Measurements from ENCODE around the gene NRF1. TPM values are rescaled to one million over a fixed set of nuclear protein-coding genes. Genes with fewer than 3 reads are reported as not detected.
"Not testable (repeated sequence)": the region's sequence is repeated elsewhere in the genome, so short reads cannot be mapped to it uniquely, and the experiment has no call there.

NRF1 gene
- total and polyA plus RNA-seq, 9 donors = 11.5 to 33.5 (median 21.7) TPM

DNA sequence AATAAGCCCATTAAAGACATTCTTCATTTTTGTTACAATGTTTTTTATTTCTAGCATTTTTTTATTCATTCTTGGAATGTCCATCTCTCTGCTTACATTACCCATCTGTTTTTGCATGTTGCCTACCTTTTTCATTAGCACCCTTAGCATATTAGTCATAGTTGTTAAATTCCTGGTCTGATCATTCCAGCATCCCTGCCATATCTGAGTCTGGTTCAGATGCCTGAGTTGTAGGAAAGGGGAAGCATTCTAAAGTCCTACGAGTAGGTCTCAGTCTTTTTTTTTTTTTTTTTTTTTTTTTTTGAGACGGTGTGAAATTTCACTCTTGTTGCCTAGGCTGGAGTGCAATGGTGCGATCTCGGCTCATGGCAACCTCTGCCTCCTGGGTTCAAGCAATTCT, 19.7 kb upstream of the NRF1 start:
- H3K36me3 ChIP-seq = no peaks in the 10 kb centered on the region
- no peak for DNase-seq
- no peaks in the 10 kb centered on the region for H3K4me1 ChIP-seq (ENCODE audit: insufficient read depth)
- no peaks in the 10 kb centered on the region for H3K27me3 ChIP-seq
- intact Hi-C loops (cut with DNase I) = no loop called here
- 83 to 90% (median 86%) methylated on average over 4 of the region's 4 CpGs for WGBS, 3 donors
- no peak overlapping the region for H3K4me3 ChIP-seq
- H3K9me3 ChIP-seq = peaks cover 0 to 2% of the 10 kb centered on the region in 2 donors
- no peak for TF ChIP-seq EP300 (IDR thresholded peaks at IDR 0.05)
- no peak for TF ChIP-seq POLR2A (IDR thresholded peaks at IDR 0.05)
- TF ChIP-seq, protein P1, sequence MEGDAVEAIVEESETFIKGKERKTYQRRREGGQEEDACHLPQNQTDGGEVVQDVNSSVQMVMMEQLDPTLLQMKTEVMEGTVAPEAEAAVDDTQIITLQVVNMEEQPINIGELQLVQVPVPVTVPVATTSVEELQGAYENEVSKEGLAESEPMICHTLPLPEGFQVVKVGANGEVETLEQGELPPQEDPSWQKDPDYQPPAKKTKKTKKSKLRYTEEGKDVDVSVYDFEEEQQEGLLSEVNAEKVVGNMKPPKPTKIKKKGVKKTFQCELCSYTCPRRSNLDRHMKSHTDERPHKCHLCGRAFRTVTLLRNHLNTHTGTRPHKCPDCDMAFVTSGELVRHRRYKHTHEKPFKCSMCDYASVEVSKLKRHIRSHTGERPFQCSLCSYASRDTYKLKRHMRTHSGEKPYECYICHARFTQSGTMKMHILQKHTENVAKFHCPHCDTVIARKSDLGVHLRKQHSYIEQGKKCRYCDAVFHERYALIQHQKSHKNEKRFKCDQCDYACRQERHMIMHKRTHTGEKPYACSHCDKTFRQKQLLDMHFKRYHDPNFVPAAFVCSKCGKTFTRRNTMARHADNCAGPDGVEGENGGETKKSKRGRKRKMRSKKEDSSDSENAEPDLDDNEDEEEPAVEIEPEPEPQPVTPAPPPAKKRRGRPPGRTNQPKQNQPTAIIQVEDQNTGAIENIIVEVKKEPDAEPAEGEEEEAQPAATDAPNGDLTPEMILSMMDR (IDR thresholded peaks at IDR 0.05) = no peak
- H3K27ac ChIP-seq = no peak overlapping the region

DNA sequence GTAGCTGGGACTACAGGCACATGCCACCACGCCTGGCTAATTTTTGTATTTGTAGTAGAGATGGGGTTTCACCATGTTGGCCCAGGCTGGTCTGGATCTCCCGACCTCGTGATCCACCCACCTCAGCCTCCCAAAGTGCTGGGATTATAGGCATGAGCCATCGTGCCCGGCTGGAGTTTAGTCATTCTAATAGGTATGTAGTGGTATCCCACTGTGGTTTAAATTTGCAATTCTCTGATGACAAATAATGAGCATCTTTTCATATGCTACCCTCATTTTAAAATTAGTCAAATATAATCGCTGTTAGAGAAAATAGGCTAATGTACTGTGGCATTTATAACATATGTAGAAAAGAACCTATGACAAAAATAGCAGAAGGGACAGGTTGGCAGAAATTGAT, 15.1 kb upstream of the NRF1 start:
- H3K36me3 ChIP-seq; H3K4me3 ChIP-seq; DNase-seq; H3K27me3 ChIP-seq; H3K9me3 ChIP-seq; intact Hi-C loops (cut with DNase I); H3K4me1 ChIP-seq (ENCODE audit: insufficient read depth); H3K27ac ChIP-seq: not testable (repeated sequence)
- WGBS, 3 donors = 78 to 82% (median 78%) methylated on average over 6 of the region's 6 CpGs

DNA sequence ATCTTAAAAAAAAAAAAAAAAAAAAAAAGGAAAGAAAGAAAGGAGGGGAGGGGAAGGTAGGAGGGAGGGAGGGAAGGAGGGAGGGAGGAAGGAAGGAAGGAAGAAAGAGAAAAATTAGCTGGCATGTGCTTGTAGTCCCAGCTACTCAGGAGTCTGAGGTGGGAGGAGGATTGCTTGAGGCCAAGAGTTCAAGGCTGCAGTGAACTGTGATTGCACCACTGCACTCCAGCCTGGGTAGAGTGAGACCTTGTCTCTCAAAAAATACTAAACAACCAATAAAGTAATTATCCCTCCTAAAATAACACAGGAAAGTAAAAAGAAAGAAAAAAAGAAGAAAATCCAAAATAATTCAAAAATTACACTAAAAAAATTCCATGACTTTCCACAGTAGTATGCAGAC, 13.8 kb upstream of the NRF1 start:
- intact Hi-C loops (cut with DNase I) = no loop called here
- no peak overlapping the region for H3K27ac ChIP-seq
- no peaks in the 10 kb centered on the region for H3K9me3 ChIP-seq
- H3K36me3 ChIP-seq = no peaks in the 10 kb centered on the region
- H3K4me3 ChIP-seq = no peak overlapping the region
- no peaks in the 10 kb centered on the region for H3K4me1 ChIP-seq (ENCODE audit: insufficient read depth)
- TF ChIP-seq, protein P1 (IDR thresholded peaks at IDR 0.05) = no peak
- TF ChIP-seq POLR2A (IDR thresholded peaks at IDR 0.05) (no peak), EP300 (IDR thresholded peaks at IDR 0.05) (no peak)
- no peaks in the 10 kb centered on the region for H3K27me3 ChIP-seq
- DNase-seq = no peak

DNA sequence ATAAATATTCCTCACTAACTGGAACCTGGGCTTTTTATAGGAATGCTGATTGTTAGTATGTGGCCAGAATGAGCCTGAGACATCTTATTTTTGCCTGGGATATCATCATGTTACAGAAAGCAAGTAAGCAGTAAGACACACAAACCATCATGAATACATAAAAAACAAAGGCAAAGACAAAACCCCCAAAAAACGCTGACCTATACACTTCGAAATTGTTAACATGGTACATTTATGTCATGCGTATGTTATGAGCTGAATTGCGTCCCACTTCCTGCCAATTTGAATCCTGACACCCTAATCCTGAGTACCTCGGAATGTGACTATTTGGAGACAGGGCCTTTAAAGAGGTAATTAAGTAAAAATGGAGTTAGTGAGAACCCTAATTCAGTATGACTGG, 12.3 kb upstream of the NRF1 start:
- H3K36me3 ChIP-seq = no peaks in the 10 kb centered on the region
- no peak for TF ChIP-seq EP300 (IDR thresholded peaks at IDR 0.05)
- TF ChIP-seq POLR2A (IDR thresholded peaks at IDR 0.05) = no peak
- TF ChIP-seq, protein P1 (IDR thresholded peaks at IDR 0.05) = no peak
- WGBS, 3 donors = 85 to 88% (median 88%) methylated on average over 5 of the region's 5 CpGs
- no peaks in the 10 kb centered on the region for H3K4me1 ChIP-seq (ENCODE audit: insufficient read depth)
- no peak overlapping the region for H3K4me3 ChIP-seq
- no peak overlapping the region for H3K27ac ChIP-seq
- H3K27me3 ChIP-seq = no peaks in the 10 kb centered on the region
- no peaks in the 10 kb centered on the region for H3K9me3 ChIP-seq
- intact Hi-C loops (cut with DNase I) = no loop called here
- DNase-seq = no peak

DNA sequence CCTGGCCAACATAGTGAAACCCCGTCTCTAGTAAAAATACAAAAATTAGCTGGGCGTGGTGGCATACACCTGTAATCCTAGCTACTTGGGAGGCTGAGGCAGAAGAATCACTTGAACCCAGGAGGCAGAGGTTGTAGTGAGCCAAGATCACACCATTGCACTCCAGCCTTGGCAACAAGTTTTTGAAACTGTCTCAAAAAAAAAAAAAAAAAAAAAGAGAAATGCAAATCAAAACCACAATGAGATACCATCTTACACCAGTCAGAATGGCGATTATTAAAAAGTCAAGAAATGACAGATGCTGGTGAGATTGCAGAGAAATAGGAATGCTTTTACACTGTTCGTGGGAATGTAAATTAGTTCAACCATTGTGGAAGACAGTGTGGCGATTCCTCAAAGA, 7.9 kb upstream of the NRF1 start:
- H3K9me3 ChIP-seq; H3K27ac ChIP-seq; H3K27me3 ChIP-seq; H3K36me3 ChIP-seq; DNase-seq; intact Hi-C loops (cut with DNase I); H3K4me1 ChIP-seq (ENCODE audit: insufficient read depth); H3K4me3 ChIP-seq: not testable (repeated sequence)
- 70 to 71% (median 71%) methylated on average over 5 of the region's 5 CpGs for WGBS, 3 donors

DNA sequence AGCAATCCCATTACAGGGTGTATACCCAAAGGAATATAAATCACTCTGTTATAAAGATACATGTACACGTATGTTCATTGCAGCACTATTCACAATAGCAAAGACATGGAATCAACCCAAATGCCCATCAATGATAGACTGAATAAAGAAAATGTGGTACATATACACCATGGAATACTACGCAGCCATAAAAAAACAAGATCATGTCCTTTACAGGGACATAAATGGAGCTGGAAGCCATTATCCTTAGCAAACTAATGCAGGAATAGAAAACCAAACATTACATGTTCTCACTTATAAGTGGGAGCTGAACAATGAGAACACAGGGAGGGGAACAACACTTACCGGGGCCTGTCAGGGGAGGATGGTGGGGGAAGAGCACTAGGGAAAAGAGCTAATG, 7.5 kb upstream of the NRF1 start:
- intact Hi-C loops (cut with DNase I); H3K27me3 ChIP-seq; H3K9me3 ChIP-seq; H3K4me1 ChIP-seq (ENCODE audit: insufficient read depth); H3K4me3 ChIP-seq; H3K27ac ChIP-seq; H3K36me3 ChIP-seq; DNase-seq: not testable (repeated sequence)
- 91 to 92% (median 91%) methylated on average over 3 of the region's 3 CpGs for WGBS, 3 donors

Data from ovary (tissue), 9 donors.